Ascending aorta (tissue), 2 donors: ENCODE measurements around the gene ZP4. TPM values are rescaled to one million over a fixed set of nuclear protein-coding genes. Genes with fewer than 3 reads are reported as not detected.

Source experiments
- DNase-seq, 2 donors: peaks; one replicate each; pipeline ENCODE4 v3.0.0-alpha.2; 2019; ENCODE audit warnings: low spot score in 2 of 2
- H3K27ac ChIP-seq, 2 donors: fragments of 200-600 bp; sonication (generic); one replicate each; pipeline ENCODE4 v1.5.1; 2016 to 2017; ENCODE audit warnings: mild to moderate bottlenecking in 1 of 2
- H3K27me3 ChIP-seq: fragments of 200-600 bp; sonication (generic); one replicate; pipeline ENCODE4 v1.5.1; 2017
- H3K36me3 ChIP-seq, 2 donors: fragments of 200-600 bp; sonication (generic); one replicate each; pipeline ENCODE4 v1.5.1; 2016
- H3K4me1 ChIP-seq, 2 donors: fragments of 200-600 bp; sonication (generic); one replicate each; pipeline ENCODE4 v1.5.1; 2016 to 2017; ENCODE audit warnings: mild to moderate bottlenecking in 1 of 2
- H3K4me3 ChIP-seq, 2 donors: fragments of 200-600 bp; sonication (generic); one replicate each; pipeline ENCODE4 v1.5.1; 2016 to 2017; ENCODE audit warnings: mild to moderate bottlenecking in 1 of 2
- H3K9me3 ChIP-seq, 2 donors: fragments of 200-600 bp; sonication (generic); one replicate each; pipeline ENCODE4 v1.5.1; 2016
- intact Hi-C: fragments of 100-400 bp; cut with DNase I; formaldehyde crosslinking; loops from one replicate; pipeline ENCODE4 v1.15.1; 2023
- total RNA-seq: library from RNA; depleted of rRNA; stranded (reverse); fragments of >200 nt; gene quantifications from one replicate; pipeline ENCODE4 v1.1.0, GENCODE V29; 2016
- TF ChIP-seq, protein P1 (sequence below), 3 experiments: fragments of 200-600 bp in 2 of 3; fragments of 450-650 bp in 1 of 3; sonication (generic) in 2 of 3; IDR thresholded peaks; one replicate each; pipeline ENCODE4 v1.5.1; 2016 to 2019; ENCODE audit warnings: antibody characterized with exemption in 3 of 3, mild to moderate bottlenecking in 1 of 3, moderate library complexity in 1 of 3

Gene ZP4
- total RNA-seq, 1 donor from 2014 or later, result not detected

- H3K27ac ChIP-seq, result no peak overlapping the region
- intact Hi-C loops, result no loop called here
- H3K36me3 ChIP-seq, result no peaks in the 10 kb centered on the region
- DNase-seq, result no peak
- TF ChIP-seq, protein P1, sequence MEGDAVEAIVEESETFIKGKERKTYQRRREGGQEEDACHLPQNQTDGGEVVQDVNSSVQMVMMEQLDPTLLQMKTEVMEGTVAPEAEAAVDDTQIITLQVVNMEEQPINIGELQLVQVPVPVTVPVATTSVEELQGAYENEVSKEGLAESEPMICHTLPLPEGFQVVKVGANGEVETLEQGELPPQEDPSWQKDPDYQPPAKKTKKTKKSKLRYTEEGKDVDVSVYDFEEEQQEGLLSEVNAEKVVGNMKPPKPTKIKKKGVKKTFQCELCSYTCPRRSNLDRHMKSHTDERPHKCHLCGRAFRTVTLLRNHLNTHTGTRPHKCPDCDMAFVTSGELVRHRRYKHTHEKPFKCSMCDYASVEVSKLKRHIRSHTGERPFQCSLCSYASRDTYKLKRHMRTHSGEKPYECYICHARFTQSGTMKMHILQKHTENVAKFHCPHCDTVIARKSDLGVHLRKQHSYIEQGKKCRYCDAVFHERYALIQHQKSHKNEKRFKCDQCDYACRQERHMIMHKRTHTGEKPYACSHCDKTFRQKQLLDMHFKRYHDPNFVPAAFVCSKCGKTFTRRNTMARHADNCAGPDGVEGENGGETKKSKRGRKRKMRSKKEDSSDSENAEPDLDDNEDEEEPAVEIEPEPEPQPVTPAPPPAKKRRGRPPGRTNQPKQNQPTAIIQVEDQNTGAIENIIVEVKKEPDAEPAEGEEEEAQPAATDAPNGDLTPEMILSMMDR (IDR thresholded peaks at IDR 0.05), result no peak
- no peaks in the 10 kb centered on the region for H3K4me1 ChIP-seq
- H3K9me3 ChIP-seq, result no peaks in the 10 kb centered on the region
- H3K27me3 ChIP-seq, result no peaks in the 10 kb centered on the region
- H3K4me3 ChIP-seq, result no peak overlapping the region
Measured at GRCh38 chr1:237927198-237927597, 36.5 kb upstream of the ZP4 start.

GRCh38 chr1:237921306-237921705 lies 30.6 kb upstream of the ZP4 start:
- no peaks in the 10 kb centered on the region for H3K9me3 ChIP-seq
- no peaks in the 10 kb centered on the region for H3K27me3 ChIP-seq
- no peak overlapping the region for H3K27ac ChIP-seq
- no peaks in the 10 kb centered on the region for H3K4me1 ChIP-seq
- TF ChIP-seq, protein P1 (IDR thresholded peaks at IDR 0.05), result no peak
- H3K36me3 ChIP-seq, result no peaks in the 10 kb centered on the region
- intact Hi-C loops, result no loop called here
- DNase-seq, result no peak
- no peak overlapping the region for H3K4me3 ChIP-seq

DNA sequence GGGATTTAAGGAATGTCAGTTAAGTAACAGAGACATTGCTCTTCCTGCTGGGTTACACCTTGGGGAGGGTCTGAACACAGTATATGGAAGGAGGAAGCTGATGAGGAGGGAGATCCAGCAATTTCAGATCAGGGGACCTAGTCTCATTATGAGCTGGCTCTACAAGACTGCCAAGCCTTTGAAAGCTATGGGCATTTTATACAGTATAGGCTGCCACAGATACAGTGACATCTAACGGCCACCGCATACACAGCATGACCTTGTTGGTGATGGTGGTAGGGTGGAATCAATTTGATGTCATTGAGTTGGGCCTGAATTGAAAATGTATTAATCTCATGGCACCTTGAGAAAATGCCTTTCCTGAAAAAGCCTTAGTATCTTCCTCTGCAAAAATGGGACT lies 22.6 kb upstream of the ZP4 start:
- DNase-seq, result no peak
- no peaks in the 10 kb centered on the region for H3K9me3 ChIP-seq
- H3K4me1 ChIP-seq, result no peaks in the 10 kb centered on the region
- H3K4me3 ChIP-seq, result no peak overlapping the region
- TF ChIP-seq, protein P1 (IDR thresholded peaks at IDR 0.05), result no peak
- H3K36me3 ChIP-seq, result no peaks in the 10 kb centered on the region
- intact Hi-C loops, result no loop called here
- H3K27me3 ChIP-seq, result no peaks in the 10 kb centered on the region
- no peak overlapping the region for H3K27ac ChIP-seq

DNA sequence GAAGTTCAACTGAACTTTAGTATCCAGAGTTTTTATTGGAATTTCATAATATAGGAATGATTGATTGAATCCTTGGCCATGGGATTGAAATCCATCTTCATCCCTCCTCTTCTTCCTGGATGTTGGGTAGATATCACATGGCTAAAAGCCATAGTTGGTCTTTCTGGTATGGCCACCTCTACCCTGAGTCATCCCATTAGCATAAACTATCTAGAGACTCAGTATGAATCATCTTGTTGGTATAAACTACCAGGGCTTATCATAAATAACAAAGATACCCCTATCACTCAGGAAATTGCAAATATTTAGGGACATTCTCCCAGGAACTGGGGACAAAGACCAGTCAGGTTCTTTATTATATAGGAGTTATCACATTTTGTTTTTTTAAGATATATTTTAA lies 21.2 kb upstream of the ZP4 start:
- TF ChIP-seq, protein P1 (IDR thresholded peaks at IDR 0.05), result no peak
- no peaks in the 10 kb centered on the region for H3K27me3 ChIP-seq
- no peak for DNase-seq
- no peak overlapping the region for H3K4me3 ChIP-seq
- H3K4me1 ChIP-seq, result no peaks in the 10 kb centered on the region
- intact Hi-C loops, result no loop called here
- no peak overlapping the region for H3K27ac ChIP-seq
- H3K36me3 ChIP-seq, result no peaks in the 10 kb centered on the region
- no peaks in the 10 kb centered on the region for H3K9me3 ChIP-seq

GRCh38 chr1:237910834-237911233 lies 20.1 kb upstream of the ZP4 start:
- TF ChIP-seq, protein P1 (IDR thresholded peaks at IDR 0.05), result no peak
- no peaks in the 10 kb centered on the region for H3K27me3 ChIP-seq
- intact Hi-C loops, result no loop called here
- no peaks in the 10 kb centered on the region for H3K36me3 ChIP-seq
- no peaks in the 10 kb centered on the region for H3K9me3 ChIP-seq
- H3K4me1 ChIP-seq, result no peaks in the 10 kb centered on the region
- H3K4me3 ChIP-seq, result no peak overlapping the region
- H3K27ac ChIP-seq, result no peak overlapping the region
- DNase-seq, result no peak

DNA sequence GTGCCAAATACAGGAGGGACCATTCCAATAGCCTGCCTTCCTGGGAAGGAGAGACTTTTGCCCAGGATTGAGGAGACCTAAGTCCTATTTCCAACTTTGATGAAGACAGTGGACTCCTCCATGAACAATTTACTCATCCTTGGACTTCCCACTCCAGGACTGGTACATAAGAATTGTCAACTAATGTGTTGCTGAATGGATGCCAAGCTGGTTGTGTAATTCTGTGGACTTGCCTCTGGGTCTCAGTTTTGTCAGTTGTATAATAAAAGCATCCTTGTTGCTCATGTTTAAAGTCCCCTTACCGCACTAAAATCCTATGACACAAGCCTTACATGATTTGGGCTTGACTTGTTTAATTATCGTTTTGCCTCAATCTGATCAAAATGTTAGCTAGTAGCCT lies 13.2 kb upstream of the ZP4 start:
- TF ChIP-seq, protein P1 (IDR thresholded peaks at IDR 0.05), result no peak
- intact Hi-C loops, result no loop called here
- Histone ChIP-seq H3K9me3 (no peaks in the 10 kb centered on the region), H3K4me3 (no peak overlapping the region), H3K4me1 (no peaks in the 10 kb centered on the region), H3K27me3 (no peaks in the 10 kb centered on the region), H3K27ac (no peak overlapping the region), H3K36me3 (no peaks in the 10 kb centered on the region)
- no peak for DNase-seq
